Adrenal gland (tissue), 12 donors: ENCODE measurements around the gene ATP11A. TPM values are rescaled to one million over a fixed set of nuclear protein-coding genes. Genes with fewer than 3 reads are reported as not detected.
"Not testable (repeated sequence)": the region's sequence is repeated elsewhere in the genome, so short reads cannot be mapped to it uniquely, and the experiment has no call there.

Source experiments
- DNase-seq, 7 donors: peaks; one replicate each; pipeline ENCODE4 v3.0.0-alpha.2; 2019 to 2020
- H3K27ac ChIP-seq, 5 donors: fragments of 200-600 bp; sonication (generic) in 4 of 5; 1 replicate in 3 of 5; 2 replicates in 2 of 5; pipeline versions ENCODE4 v1.5.1 to v1.8.0; 2016 to 2020; ENCODE audit warnings: mild to moderate bottlenecking in 1 of 5
- H3K27me3 ChIP-seq: fragments of 200-600 bp; 2 replicates; pipeline ENCODE4 v1.8.0; 2021
- H3K36me3 ChIP-seq, 2 donors: fragments of 200-600 bp; replicated peaks in 1 of 2; 1 replicate in 1 of 2; 2 replicates in 1 of 2; pipeline versions ENCODE4 v1.5.1 to v1.8.0; 2018 to 2022
- H3K4me1 ChIP-seq, 2 donors: fragments of 200-600 bp; replicated peaks in 1 of 2; 1 replicate in 1 of 2; 2 replicates in 1 of 2; pipeline versions ENCODE4 v1.5.1 to v1.8.0; 2018 to 2021
- H3K4me3 ChIP-seq, 4 donors: fragments of 200-600 bp; sonication (generic) in 3 of 4; one replicate each; pipeline ENCODE4 v1.5.1; 2016 to 2018
- H3K9me3 ChIP-seq, 3 donors: fragments of 200-600 bp; sonication (generic) in 1 of 3; replicated peaks in 1 of 3; 1 replicate in 2 of 3; 2 replicates in 1 of 3; pipeline versions ENCODE4 v1.5.1 to v1.8.0; 2016 to 2021
- POLR2A ChIP-seq, 2 donors: fragments of 450-650 bp; IDR thresholded peaks; one replicate each; pipeline ENCODE4 v1.6.1; 2017; ENCODE audit warnings: antibody characterized with exemption in 2 of 2, mild to moderate bottlenecking in 2 of 2, moderate library complexity in 1 of 2
- WGBS, 4 donors: extraction: QIAGEN DNeasy Blood & Tissue Kit in 2 of 4; methylation state at CpG; one replicate each; pipeline versions ENCODE4 v1.1.5 to v1.1.7; 2013 to 2017; 5-methylcytosine and 5-hydroxymethylcytosine counted together
- intact Hi-C, 2 donors: fragments of 100-400 bp; cut with DNase I; formaldehyde crosslinking; loops; one replicate each; pipeline versions ENCODE4 v1.14.1 to v1.15.0; 2022 to 2023
- polyA plus RNA-seq, 3 donors: library from polyadenylated mRNA; stranded (reverse); fragments of 200-250 nt in 2 of 3; fragments of 350-450 nt in 1 of 3; fragmentation: Illumina TruSeq in 1 of 3; extraction: RNeasy Lipid Tissue Mini Kit (QIAGEN cat#74804) in 1 of 3; gene quantifications; one replicate each; pipeline ENCODE4 v1.2.3, GENCODE V29; 2013 to 2014
- total RNA-seq, 9 donors: library from RNA; depleted of rRNA in 4 of 9; stranded (reverse); fragments of >200 nt in 4 of 9; fragments of 120-200 nt in 1 of 9; fragmentation: NEBNext Ultra II Directional in 1 of 9; extraction: Animal tissue kit (Norgen Biotek cat#: 25700) in 1 of 9; gene quantifications; one replicate each; pipeline versions ENCODE4 v1.1.0 to v1.2.4, GENCODE V29; 2013 to 2023
- TF ChIP-seq, protein P1 (sequence below), 6 experiments: fragments of 450-650 bp in 4 of 6; fragments of 200-600 bp in 2 of 6; sonication (generic) in 1 of 6; IDR thresholded peaks; 1 replicate in 5 of 6; 2 replicates in 1 of 6; pipeline versions ENCODE4 v1.5.1 to v1.8.0; 2016 to 2021; ENCODE audit warnings: antibody characterized with exemption in 6 of 6, mild to moderate bottlenecking in 2 of 6, moderate library complexity in 1 of 6
- donor health status: healthy with polysubstance abuse.
- donor health status: Bipolar disorder and iron deficiency.
- donor health status: DM: yes; HTN: yes; CAD: no.
- donor health status: DM: no; HTN: no; CAD: no.
- donor health status: DM: no; HTN: no; CAD: no.
- donor health status: DM: yes; HTN: yes; CAD: no.

Gene ATP11A
- total and polyA plus RNA-seq, 12 donors = 6.0 to 94.1 (median 29.8) TPM

DNA sequence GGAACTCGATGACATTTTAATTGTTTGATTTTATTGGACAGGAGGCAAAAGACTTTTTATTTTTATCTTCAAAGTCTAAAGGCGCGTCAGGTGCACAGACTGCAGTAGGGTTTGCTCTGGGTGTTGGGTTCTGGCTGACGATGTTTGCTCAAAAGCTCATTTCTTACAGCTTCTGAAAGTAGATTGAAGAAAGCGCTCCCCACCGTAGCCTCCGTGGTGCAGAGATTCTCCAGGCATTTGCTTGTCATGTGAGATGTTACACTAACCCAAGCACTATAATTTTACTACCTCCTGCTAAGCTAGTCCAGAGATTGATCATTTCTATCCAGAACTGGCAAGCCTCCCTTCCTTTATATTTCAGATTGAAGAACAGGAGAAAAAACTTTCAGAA lies 14.5 kb upstream of the ATP11A start:
- intact Hi-C loops = no loop called here
- Histone ChIP-seq H3K27ac (no peak overlapping the region), H3K4me1 (no peaks in the 10 kb centered on the region), H3K36me3 (no peaks in the 10 kb centered on the region), H3K9me3 (no peaks in the 10 kb centered on the region), H3K4me3 (no peak overlapping the region), H3K27me3 (no peaks in the 10 kb centered on the region)
- DNase-seq = peak in 1 of 7 donors; percentile 11
- WGBS, 4 donors = 83 to 91% (median 87%) methylated on average over 7 of the region's 7 CpGs
- TF ChIP-seq POLR2A (IDR thresholded peaks at IDR 0.05) = no peak
- TF ChIP-seq, protein P1, sequence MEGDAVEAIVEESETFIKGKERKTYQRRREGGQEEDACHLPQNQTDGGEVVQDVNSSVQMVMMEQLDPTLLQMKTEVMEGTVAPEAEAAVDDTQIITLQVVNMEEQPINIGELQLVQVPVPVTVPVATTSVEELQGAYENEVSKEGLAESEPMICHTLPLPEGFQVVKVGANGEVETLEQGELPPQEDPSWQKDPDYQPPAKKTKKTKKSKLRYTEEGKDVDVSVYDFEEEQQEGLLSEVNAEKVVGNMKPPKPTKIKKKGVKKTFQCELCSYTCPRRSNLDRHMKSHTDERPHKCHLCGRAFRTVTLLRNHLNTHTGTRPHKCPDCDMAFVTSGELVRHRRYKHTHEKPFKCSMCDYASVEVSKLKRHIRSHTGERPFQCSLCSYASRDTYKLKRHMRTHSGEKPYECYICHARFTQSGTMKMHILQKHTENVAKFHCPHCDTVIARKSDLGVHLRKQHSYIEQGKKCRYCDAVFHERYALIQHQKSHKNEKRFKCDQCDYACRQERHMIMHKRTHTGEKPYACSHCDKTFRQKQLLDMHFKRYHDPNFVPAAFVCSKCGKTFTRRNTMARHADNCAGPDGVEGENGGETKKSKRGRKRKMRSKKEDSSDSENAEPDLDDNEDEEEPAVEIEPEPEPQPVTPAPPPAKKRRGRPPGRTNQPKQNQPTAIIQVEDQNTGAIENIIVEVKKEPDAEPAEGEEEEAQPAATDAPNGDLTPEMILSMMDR (IDR thresholded peaks at IDR 0.05) = no peak

DNA sequence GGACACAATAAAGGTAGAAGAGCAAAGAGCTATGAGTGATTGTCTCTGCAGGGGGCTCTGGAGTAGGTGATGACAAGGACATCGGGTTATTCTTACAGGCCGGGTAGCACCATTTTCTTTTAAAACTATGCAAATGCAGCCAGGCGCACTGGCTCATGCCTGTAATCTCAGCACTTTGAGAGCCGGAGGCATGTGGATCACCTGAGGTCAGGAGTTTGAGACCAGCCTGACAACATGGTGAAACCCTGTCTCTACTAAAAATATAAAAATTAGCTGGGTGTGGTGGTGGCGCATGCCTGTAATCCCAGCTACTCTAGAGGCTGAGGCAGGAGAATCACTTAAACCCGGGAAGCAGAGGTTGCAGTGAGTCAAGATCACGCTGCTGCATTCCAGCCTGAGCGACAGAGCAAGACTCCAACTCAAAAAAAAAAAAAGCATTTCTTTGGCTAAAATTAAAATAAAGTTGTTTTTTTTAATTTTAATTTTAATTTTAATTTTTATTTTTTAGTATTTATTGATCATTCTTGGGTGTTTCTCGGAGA lies 12.3 kb upstream of the ATP11A start:
- intact Hi-C loops, H3K9me3 ChIP-seq, H3K27ac ChIP-seq, H3K4me3 ChIP-seq, H3K27me3 ChIP-seq, H3K4me1 ChIP-seq, H3K36me3 ChIP-seq: not testable (repeated sequence)
- WGBS, 4 donors = 84 to 93% (median 88%) methylated on average over 9 of the region's 9 CpGs
- DNase-seq = peak in 1 of 7 donors; percentile 15

DNA sequence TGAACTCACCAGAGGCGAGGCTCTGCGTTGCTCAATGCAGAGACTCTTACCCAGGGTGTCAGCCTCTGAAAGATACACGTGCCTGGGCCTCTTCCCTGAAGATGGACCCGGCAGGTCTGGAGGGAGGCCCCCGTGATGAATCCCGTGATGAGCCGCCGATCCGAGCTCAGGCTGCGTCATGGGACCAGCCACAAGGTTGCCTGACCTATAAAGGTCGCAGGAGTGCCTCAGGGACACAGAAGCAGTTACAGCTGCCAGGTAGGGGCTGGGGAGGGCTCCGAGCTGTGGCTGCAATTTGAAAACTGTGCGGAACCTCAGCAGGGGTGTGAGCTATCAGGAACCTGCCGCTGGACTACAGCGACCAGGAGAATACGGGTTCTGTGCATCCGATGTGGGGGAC lies 10.5 kb upstream of the ATP11A start:
- no peak overlapping the region for H3K4me3 ChIP-seq
- TF ChIP-seq, protein P1 (IDR thresholded peaks at IDR 0.05) = no peak
- TF ChIP-seq POLR2A (IDR thresholded peaks at IDR 0.05) = no peak
- intact Hi-C loops = no loop called here
- DNase-seq = peak in 1 of 7 donors; percentile 35
- H3K36me3 ChIP-seq = no peaks in the 10 kb centered on the region
- no peaks in the 10 kb centered on the region for H3K27me3 ChIP-seq
- no peak overlapping the region for H3K27ac ChIP-seq
- no peaks in the 10 kb centered on the region for H3K9me3 ChIP-seq
- 75 to 83% (median 77%) methylated on average over 14 to 17 of the region's 17 CpGs for WGBS, 4 donors
- no peaks in the 10 kb centered on the region for H3K4me1 ChIP-seq

DNA sequence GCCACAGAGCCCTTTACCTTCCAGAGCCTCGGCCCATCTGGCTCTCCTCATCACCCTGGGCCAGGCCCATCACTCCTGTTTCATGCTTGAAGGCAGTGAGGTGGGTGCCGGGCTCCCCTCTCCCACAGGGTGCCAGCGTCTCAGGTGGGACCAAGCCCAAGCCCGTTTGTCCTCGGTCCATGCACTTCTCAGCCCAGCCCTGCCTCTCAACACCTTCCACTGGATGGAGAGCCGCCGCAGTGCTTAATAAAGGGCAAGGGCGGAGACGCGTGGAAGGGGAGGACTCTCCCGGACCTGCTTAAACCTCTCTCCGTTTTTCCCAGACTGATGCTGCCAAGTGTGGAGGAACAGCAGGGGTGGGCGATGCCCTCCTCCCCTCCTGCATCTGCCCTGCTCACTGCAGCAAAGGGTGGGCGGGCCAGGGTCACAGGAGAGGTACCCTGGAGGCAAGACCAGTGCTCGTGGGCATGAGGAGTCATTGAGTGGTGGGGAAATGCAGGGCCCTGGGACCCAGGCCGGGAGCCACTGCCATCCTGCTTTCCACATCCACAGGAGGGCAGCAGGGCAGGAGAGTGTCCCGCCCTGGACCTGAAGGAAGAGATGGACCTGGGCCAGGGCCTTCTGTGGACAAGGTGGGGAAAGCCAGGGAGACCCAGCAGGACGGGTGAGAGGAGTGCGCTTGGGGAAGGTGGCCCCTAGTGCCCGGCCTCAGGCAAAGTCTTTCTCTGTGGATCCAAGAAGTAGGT lies 9.7 kb upstream of the ATP11A start:
- Histone ChIP-seq H3K27me3 (no peaks in the 10 kb centered on the region), H3K4me1 (no peaks in the 10 kb centered on the region), H3K4me3 (no peak overlapping the region), H3K27ac (no peak overlapping the region), H3K9me3 (no peaks in the 10 kb centered on the region), H3K36me3 (no peaks in the 10 kb centered on the region)
- DNase-seq = peak in 1 of 7 donors; percentile 35
- WGBS, 4 donors = 81 to 89% (median 89%) methylated on average over 10 to 20 of the region's 20 CpGs
- intact Hi-C loops = no loop called here
- TF ChIP-seq, protein P1 (IDR thresholded peaks at IDR 0.05) = no peak
- TF ChIP-seq POLR2A (IDR thresholded peaks at IDR 0.05) = no peak
